ENCODE data around the gene ACADM.
"Not testable (repeated sequence)": the region's sequence is repeated elsewhere in the genome, so short reads cannot be mapped to it uniquely, and the experiment has no call there.

The ACADM gene

DNA sequence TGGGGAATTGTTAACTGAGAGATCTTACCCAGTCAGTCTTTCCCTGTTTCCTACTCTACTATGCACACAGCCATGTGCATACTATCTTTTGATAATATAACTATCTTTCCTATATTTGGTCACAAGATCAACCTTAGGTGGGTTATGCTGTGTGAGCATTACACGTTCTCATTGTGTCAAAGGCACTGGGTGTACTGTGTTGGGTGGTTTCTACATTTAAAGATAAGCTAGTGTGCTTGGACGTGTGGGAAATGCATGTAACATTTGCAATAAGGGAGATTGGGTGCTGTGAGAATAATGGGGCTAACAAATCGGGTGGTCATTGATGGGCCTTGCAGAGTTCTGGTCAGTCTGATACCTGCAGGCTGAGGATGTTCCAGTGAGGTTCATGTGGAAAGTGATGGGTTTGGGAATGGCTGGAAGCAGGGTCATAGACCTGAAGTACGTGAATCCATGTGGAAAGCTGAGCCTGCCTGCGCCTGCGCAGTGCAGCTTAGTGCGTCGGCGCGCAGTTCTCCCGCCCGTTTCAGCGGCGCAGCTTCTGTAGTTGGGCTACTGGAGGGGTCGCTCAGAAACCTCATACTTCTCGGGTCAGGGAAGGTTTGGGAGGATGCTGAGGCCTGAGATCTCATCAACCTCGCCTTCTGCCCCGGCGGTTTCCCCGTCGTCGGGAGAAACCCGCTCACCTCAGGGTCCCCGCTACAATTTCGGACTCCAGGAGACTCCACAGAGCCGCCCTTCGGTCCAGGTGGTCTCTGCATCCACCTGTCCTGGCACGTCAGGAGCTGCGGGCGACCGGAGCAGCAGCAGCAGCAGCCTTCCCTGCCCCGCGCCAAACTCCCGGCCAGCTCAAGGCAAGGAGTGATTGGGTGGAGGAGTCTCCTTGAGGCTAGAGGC, 72.1 kb downstream of the ACADM start, which contains the start of gene MSH4:
Gene MSH4, plus strand, starts transcription at position 507 of the 897 bp plus-strand sequence. Its CDS starts 104 bp downstream, at position 611.
- DNase-seq, result no peak

DNA sequence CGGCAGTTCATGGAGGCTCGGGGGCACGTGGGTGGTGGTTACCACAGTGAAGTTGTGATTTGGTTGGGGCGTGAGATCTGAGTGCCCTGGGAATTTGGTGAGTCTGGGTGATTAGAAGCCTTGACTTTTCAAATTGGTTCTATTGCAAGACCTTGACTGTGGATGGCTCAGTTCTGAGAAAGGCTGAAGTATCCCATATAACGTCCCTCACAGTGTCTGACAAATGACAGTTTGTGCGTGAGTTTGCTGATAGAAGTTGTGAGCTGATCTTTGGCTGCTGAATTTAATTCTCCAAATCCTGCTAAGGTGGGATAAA, 72.7 kb downstream of the ACADM start:
- DNase-seq, result no peak

DNA sequence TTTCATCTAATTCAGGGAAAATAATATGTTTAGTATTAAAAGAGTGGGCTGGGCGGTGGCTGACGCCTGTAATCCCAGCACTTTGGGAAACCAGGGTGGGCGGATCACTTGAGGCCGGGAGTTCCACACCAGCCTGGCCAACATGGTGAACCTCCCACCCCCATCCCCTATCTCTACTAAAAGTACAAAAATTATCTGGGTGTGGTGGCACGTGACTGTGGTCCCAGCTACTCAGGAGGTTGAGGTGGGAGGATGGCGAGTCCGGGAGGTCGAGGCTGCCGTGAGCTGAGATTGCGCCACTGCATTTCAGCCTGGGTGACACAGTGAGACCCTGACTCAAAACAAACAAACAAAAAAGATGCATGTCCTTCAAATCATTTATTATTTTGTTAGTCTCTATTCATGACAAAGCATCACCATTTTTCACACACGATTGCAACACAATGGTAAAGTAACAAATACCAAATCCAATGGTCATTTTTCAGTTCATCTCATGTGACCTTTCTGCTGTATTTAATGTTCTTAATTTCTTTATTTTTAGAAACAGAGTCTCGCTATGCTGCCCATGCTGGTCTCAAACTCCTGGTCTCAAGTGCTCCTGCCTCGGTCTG, 73.2 kb downstream of the ACADM start:
- no peak for DNase-seq

GRCh38 chr1:75801480-75801879, 77.0 kb downstream of the ACADM start:
- DNase-seq, result not testable (repeated sequence)

DNA sequence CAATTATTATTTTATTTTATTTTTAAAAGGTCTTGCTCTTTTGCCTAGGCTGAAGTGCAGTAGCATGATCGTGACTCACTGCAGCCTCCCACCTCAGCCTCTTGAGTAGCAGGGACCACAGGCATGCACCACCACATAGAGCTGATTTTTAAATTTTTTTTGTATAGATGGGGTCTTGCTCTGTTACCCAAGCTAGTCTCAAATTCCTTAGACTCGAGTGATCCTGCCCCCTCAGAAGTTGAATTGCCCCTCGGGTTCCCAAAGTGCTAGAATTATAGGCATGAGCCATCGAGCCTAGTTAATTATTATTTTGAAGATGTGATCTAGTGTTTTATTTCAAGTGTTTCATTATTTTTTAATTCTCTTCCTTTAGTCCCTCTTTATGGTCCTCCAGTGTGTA, 84.4 kb downstream of the ACADM start:
- DNase-seq, result no peak

DNA sequence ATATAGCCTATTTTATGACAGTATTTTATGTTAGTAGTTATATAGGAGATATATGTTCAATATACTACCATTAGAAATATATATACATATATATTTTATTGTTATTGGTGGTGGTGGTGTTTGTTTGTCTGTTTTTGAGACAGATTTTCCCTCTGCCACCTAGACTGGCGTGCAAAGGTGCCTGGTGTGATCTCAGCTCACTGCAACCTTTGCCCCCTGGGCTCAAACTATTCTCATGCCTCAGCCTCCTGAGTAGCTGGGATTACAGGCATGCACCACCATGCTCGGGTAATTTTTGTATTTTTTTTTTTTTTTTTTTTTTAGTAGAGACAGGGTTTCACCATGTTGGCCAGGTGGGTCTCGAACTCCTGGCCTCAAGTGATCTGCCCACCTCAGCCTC, 85.6 kb downstream of the ACADM start:
- DNase-seq, result not testable (repeated sequence)

DNA sequence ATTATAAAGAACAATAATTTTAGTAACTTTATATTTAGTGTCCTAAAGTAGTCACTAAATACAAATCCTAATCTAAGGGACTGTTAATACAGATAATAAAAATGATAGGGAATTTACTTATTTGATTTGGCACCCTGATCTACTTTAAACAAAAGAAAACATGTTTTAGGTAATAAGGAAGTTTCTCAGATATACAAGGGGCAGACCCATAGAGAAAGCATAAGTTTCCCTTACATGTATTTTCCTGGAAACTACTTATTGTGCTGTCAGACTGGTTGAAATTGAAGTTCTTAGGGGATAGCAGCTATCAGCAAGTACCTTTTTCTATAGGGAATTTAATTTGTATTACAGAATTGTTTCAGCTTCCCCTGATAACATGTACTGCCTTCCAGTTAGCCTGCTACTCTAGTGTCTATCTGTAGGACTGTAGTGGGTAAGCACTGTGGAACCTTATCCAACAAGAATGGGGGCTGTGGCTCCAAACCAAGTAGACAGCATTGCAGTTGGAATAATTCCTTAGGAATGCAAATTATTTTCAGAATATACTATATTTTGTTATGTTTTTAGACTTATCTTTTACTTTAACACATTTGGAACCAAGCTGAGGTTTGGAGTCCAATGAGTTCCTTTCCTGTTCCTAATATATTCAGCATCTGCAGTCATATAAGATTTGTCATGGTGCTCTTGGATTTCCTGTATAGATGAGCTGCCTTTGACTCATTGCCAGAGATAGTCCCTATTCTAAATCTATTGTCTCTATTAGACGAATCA, 86.9 kb downstream of the ACADM start:
- no peak for DNase-seq

- no peak for DNase-seq
Measured at GRCh38 chr1:75812065-75812464, 87.6 kb downstream of the ACADM start.

All from NCI-H2227 treated with DMSO at 0.1 percent for 48 hours (cell line).